ENCODE results near the gene SLC16A9. TPM values are rescaled to one million over a fixed set of nuclear protein-coding genes. Genes with fewer than 3 reads are reported as not detected.

SLC16A9 gene
- polyA plus RNA-seq, 1 of the 3 experiments (the other 2 are of a cell fraction): 4.7 TPM

- no peaks in the 10 kb centered on the region for H3K4me1 ChIP-seq (ENCODE audit: control insufficient read depth in 1 of 2, insufficient read depth in 2 of 2, low read depth in 1 of 2, low read length in 1 of 2)
- H3K79me2 ChIP-seq (ENCODE audit: insufficient read depth): no peaks in the 10 kb centered on the region
- H3K27ac ChIP-seq (ENCODE audit: low read depth in 2 of 2, low read length in 1 of 2): no peak overlapping the region
- H3K36me3 ChIP-seq (replicated peaks in 1 of 2; ENCODE audit: control insufficient read depth in 1 of 2, insufficient read depth in 2 of 2, low read length in 1 of 2): no peaks in the 10 kb centered on the region
- CTCF ChIA-PET: no interaction called here
- no peaks in the 10 kb centered on the region for H3K9me2 ChIP-seq
- no peak for DNase-seq
- 78% methylated on average over 1 of the region's 1 CpG for WGBS (ENCODE audit: low lambda C conversion rate)
- H3K4me3 ChIP-seq (ENCODE audit: low read depth in 2 of 2, low read length in 1 of 2): no peak overlapping the region
- POLR2A ChIA-PET: no interaction called here
- no peaks in the 10 kb centered on the region for H3K9me3 ChIP-seq
- no peaks in the 10 kb centered on the region for H3K27me3 ChIP-seq (ENCODE audit: insufficient read depth)
- no peak overlapping the region for H2AFZ ChIP-seq (ENCODE audit: low read depth)
- H4K20me1 ChIP-seq (ENCODE audit: insufficient read depth): no peaks in the 10 kb centered on the region
- H3K4me2 ChIP-seq: no peak overlapping the region
- TF ChIP-seq MXI1 (IDR thresholded peaks at IDR 0.05; ENCODE audit: low read depth, low read length) (no peak), REST (IDR thresholded peaks at IDR 0.05; ENCODE audit: low read depth, low read length) (no peak), RXRA (IDR thresholded peaks at IDR 0.05; ENCODE audit: borderline replicate concordance, low read depth) (no peak), SMC3 (IDR thresholded peaks at IDR 0.05; ENCODE audit: low read depth, low read length) (no peak), MEF2A (IDR thresholded peaks at IDR 0.05; ENCODE audit: borderline replicate concordance, low read depth) (no peak), EP300 (IDR thresholded peaks at IDR 0.05; ENCODE audit: borderline replicate concordance in 1 of 2, low read depth in 1 of 2, low read length in 1 of 2) (no peak), ELF1 (IDR thresholded peaks at IDR 0.05) (no peak), USF1 (IDR thresholded peaks at IDR 0.05; ENCODE audit: borderline replicate concordance, low read depth) (no peak), NFIC (IDR thresholded peaks at IDR 0.05; ENCODE audit: borderline replicate concordance) (no peak), FOXM1 (IDR thresholded peaks at IDR 0.05; ENCODE audit: low read depth) (no peak), POLR2AphosphoS5 (IDR thresholded peaks at IDR 0.05; ENCODE audit: low read depth, low read length) (no peak), FOSL2 (IDR thresholded peaks at IDR 0.05; ENCODE audit: borderline replicate concordance, low read depth) (no peak), USF2 (IDR thresholded peaks at IDR 0.05; ENCODE audit: borderline replicate concordance, low read depth, low read length) (no peak), TEAD4 (IDR thresholded peaks at IDR 0.05; ENCODE audit: borderline replicate concordance, insufficient read depth) (no peak), YY1 (IDR thresholded peaks at IDR 0.05; ENCODE audit: low read depth) (no peak)
- TF ChIP-seq, protein P1, sequence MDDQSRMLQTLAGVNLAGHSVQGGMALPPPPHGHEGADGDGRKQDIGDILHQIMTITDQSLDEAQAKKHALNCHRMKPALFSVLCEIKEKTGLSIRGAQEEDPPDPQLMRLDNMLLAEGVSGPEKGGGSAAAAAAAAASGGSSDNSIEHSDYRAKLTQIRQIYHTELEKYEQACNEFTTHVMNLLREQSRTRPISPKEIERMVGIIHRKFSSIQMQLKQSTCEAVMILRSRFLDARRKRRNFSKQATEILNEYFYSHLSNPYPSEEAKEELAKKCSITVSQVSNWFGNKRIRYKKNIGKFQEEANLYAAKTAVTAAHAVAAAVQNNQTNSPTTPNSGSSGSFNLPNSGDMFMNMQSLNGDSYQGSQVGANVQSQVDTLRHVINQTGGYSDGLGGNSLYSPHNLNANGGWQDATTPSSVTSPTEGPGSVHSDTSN (IDR thresholded peaks at IDR 0.05): no peak
- H3K9ac ChIP-seq: no peak overlapping the region
- no peaks in the 10 kb centered on the region for H3F3A ChIP-seq (replicated peaks; ENCODE audit: insufficient read depth)
These were observed 14.7 kb downstream of the SLC16A9 start for GRCh38 chr10:59694936-59695335.
